Stimulated activated CD4-positive, alpha-beta T cell treated with anti-CD3 and anti-CD28 coated beads, Interleukin-12 subunit alpha, Interleukin-12 subunit beta, amount 100 ng/mL, for 48 hours (primary cell): ENCODE results near the gene PEMT.

Source experiments
- DNase-seq, 3 donors: peaks; one replicate each; pipeline ENCODE4 v3.0.0-alpha.2; 2020; ENCODE audit warnings: low read depth in 2 of 3, low spot score in 1 of 3

PEMT gene

DNA sequence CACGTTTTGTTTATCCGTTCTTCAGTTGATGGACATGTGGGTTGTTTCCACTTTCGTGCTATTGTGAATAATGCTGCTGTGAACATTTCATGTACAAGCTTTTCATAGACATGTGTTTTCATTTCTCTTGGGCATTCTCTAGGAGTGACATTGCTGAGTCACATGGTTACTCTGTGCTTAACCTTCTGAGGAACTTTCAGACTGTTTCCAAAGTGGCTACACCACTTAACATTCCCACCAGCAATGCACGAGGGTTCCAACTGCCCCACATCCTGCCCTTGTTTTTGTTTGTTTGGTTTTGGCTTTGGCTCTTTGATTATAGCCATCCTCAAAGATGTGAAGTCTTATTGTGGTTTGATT lies 14.2 kb upstream of the PEMT start:
- DNase-seq = no peak

GRCh38 chr17:17605083-17605728 lies 13.7 kb upstream of the PEMT start:
- no peak for DNase-seq

GRCh38 chr17:17603895-17604225 lies 12.4 kb upstream of the PEMT start:
- no peak for DNase-seq

GRCh38 chr17:17603178-17603894 lies 11.8 kb upstream of the PEMT start:
- DNase-seq = no peak

DNA sequence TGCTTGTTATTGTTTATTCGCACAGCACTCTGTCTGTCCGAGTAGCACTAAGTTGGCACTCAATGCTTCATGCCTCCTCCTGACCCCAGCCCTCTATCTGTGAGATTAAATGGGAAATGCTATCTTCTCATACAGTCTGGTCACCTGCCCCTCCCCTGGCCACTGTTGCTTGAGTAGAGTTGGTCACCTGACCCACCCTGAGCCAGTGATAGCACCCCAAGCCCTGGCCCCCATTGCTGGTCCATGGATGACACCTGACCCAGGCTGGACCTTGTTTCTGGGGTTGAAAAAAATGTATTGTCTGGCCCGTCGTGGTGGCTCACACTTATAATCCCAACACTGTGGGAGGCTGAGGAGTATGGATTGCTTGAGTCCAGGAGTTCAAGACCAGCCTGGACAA lies 8.5 kb upstream of the PEMT start:
- DNase-seq = no peak

- DNase-seq = no peak
Observed at GRCh38 chr17:17598003-17598402, 6.5 kb upstream of the PEMT start.

DNA sequence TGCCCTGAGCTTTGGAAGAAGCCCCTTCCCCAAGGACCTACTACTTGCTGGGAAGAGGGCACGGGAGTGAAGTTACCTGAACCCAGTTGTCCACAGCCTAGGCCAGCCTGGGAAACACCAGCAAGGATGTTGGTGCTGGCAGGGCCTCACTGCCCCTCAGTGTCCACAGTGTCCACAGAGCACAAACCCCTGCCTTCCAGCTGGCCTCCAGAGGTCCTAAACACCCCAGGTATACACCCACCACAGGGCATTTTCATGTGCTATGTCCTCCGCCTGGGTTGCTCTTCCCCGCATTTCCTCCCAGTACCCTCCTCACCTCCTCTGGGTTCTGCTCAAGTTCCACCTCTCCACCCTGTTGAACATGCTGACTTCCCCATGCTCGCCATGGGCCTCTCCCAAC lies 4.2 kb upstream of the PEMT start:
- DNase-seq = no peak

- no peak for DNase-seq
Observed at GRCh38 chr17:17593222-17593620, 1.7 kb upstream of the PEMT start.

DNA sequence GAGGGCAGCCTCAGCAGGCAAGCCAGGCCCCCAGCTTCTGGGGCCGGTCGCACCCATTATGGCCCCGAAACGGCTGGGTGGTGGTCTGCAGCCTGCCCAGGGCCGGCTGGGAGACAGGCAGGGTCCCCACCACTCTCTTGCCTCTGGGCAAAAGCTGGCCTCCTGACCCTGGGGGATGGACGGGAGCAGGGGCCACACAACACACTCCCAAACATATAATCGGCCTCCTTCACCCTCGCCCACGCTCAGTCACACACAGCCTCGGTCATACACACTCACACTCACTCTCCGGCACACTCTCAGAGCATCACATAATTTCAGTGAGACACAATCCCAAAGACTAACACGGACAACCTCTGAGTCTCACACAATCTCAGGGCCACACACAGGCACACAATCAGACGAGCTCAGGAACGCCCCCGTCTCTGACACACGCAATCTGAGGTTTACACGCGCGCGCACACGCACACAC lies 589 bp downstream of the PEMT start:
- DNase-seq = no peak

DNA sequence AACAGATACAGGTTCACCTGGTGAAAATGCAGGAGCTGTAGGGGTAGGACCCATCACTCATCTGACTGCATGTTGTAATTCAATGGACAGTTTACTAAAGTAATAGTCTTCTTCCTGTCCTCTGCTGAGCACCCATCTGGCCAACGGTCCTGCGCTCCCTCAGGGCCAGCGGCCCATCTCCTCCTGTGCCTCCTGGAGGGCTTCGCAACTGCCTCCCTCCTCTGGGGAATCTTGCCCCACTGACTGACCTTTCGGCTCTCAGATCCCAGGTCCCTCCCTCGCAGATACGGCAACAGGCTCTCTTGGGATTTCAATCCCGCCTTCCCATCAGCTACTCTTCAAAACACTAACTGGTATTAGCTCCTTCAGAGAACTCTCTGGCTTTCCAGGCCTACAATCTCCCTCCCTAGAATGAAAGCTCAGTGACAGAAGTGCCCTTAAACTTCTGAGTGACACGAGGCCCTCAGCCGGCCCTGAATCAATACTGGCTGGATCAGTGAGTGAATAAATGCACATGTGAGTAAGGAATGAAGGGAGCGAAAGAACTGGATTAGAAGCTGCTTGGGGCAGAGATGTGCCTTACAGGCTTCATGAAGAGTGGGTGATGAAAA lies 1.3 kb downstream of the PEMT start:
- no peak for DNase-seq

- DNase-seq = no peak
Observed at GRCh38 chr17:17587614-17588337, 3.7 kb downstream of the PEMT start.

DNA sequence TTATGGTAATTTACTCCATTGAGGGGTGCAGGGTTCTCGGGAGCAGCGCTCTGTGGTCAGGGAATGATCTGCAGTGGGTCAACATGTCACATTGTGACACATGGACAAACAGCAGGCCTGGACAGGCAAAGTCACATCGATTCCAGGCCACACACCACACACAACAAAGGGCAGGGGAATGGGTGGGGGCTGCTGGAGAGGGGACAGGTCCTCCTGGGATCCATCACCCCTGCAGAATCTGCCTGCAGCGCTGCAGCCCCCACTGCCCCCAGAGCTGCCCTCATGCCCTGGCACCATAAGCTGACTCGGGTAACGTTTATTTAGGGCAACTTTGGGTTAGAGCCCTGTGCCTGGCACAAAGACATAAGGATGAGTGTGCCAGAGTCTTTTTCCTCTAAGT lies 9.1 kb downstream of the PEMT start:
- DNase-seq = no peak

DNA sequence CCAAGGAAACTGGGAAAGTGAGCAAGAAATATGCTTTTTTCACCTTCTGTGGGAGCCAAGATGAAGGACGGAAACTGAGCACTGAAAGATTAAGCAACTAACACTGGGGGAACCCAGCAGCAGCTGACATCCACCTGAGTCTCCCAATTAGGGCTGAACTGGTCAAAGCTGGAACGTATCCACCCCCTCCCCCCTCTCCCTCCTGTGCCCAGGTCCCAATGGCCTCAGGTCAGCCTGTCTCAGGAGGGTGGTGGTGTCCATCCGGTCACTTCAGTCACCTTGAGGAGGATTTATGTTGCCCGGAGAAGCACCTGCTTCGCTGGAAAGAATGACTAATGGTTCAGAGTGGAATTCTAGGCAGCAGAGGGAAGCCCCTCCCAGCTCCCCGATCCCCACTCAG lies 10.0 kb downstream of the PEMT start:
- DNase-seq = no peak

DNA sequence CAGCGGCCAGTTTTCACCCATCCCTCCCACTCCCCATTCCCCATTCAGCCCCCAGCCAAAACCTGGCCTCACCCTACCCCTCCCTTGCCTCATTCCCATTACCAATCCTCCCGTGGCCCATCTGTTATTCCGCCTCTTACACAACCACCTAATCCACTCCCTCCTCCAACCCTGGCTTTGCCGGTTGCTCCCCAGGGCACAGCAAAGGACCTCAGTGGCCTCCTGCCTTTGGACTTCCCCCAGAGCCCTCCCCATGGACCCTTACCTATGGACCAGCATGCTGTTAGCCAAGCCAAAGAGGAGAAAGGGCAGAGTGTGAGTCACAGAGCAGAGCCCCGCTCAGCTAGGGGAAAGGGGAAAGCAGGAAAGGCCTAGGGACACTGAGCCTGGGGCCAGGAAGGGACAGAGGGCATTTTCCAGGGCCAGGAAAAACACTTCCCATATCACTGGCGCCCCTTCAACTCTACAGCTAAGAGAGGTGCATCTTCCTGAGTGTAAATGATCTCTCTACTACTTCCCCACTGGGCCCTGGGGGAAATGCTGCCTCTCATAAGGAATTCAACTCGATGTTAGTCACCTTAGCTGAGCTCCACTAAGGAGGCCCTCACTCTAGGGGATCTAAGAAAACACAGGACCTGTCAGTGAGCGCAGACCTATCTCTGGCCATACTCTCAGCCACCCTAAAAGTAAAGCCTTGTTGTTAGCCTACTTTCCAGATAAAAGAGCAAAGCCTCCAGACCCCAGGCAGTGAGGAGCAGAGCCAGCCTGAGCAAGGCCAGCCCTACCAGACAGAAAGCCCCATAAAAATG lies 10.6 kb downstream of the PEMT start:
- DNase-seq = no peak

DNA sequence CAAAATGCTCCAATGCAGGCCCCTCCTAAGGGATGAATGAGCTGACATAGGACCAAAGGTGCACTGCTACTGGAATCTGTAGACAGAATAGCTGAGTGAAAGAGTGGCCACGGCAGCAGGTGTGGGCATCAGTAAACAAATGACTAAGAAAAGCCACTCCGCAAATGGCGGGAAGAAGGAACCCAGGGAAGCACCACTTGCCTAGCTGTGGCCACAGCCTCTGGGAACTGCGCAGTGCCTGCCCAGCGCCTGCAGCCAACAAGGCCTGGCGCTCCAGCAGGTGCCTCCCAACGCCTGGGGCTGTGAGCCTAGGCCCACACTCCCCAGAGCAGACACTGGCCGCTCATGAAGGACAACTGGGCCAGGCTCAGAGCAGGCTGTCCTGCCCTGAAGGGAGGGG lies 11.8 kb downstream of the PEMT start:
- no peak for DNase-seq

GRCh38 chr17:17577373-17577772 lies 14.1 kb downstream of the PEMT start:
- DNase-seq = no peak

DNA sequence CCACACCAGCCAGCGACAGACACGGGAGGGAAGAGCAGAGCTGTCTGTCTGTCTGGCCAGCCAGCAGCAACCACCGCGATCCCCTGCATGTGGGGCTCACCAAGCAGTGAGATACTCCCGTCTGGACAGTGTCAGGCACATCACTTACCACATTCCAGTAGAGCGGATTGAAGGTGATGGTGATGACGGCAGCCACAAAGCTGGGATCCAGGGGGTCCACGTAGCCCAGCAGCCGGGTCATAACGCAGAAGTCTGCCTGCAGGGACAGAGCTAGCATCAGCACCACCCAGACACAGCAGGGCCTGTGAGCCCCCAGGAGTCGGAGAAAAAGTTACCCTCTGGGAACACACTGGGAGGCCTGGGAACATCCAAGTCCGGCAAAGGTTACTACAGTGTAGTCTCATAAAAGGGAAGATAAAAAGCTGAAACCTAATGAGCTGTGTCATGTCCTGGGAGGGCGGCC lies 14.7 kb downstream of the PEMT start:
- no peak for DNase-seq

GRCh38 chr17:17575360-17576251 lies 15.9 kb downstream of the PEMT start:
- DNase-seq = no peak

DNA sequence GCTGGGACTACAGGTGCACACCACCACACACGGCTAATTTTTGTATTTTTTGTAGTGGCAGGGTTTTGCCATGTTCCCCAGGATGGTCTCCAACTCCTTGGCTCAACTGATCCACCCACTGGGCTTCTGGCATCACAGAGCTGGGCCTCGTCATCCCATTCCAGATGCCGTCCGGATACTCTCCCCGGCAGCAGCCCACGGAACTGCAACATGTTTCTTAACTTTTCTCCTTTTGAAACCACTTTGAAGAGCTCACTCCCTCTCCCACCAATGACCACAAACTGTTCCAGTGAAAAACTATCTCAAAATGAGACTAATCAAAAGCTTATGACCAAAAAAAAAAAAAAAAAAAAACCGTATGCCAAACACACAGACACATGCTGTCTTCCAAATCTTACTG lies 17.6 kb downstream of the PEMT start:
- DNase-seq = no peak
